ENCODE measurements around the gene MYH16. TPM values are rescaled to one million over a fixed set of nuclear protein-coding genes. Genes with fewer than 3 reads are reported as not detected.
"Not testable (repeated sequence)": the region's sequence is repeated elsewhere in the genome, so short reads cannot be mapped to it uniquely, and the experiment has no call there.

MYH16 gene
- total and polyA plus RNA-seq, 3 donors from 2014 or later = 1.5 to 2.1 (median 2.0) TPM

GRCh38 chr7:99340659-99341058 lies 68.0 kb downstream of the MYH16 start:
- Histone ChIP-seq H3K27me3 (no peaks in the 10 kb centered on the region), H3K4me3 (no peak overlapping the region), H3K4me1 (no peaks in the 10 kb centered on the region), H3K9me3 (no peaks in the 10 kb centered on the region), H3K27ac (peak overlapping the region; percentile 33 to 79), H3K36me3 (ENCODE audit: low read depth, missing control alignments) (no peaks in the 10 kb centered on the region)
- no peak for DNase-seq
- no peak for TF ChIP-seq POLR2A (IDR thresholded peaks at IDR 0.05)
- TF ChIP-seq CTCF (IDR thresholded peaks at IDR 0.05) = no peak
- 61 to 75% methylated on average over 3 of the region's 3 CpGs for WGBS, 2 donors
- intact Hi-C loops (cut with DNase I; ENCODE audit: low total_unique reads) = no loop called here

GRCh38 chr7:99344061-99344647 lies 71.5 kb downstream of the MYH16 start:
- Histone ChIP-seq H3K27ac (no peak overlapping the region), H3K4me3 (no peak overlapping the region), H3K4me1 (no peaks in the 10 kb centered on the region), H3K27me3 (no peaks in the 10 kb centered on the region), H3K36me3 (ENCODE audit: low read depth, missing control alignments) (no peaks in the 10 kb centered on the region), H3K9me3 (no peaks in the 10 kb centered on the region)
- WGBS, 2 donors = 94 to 95% methylated on average over 13 of the region's 13 CpGs
- DNase-seq = no peak
- intact Hi-C loops (cut with DNase I; ENCODE audit: low total_unique reads) = no loop called here
- no peak for TF ChIP-seq POLR2A (IDR thresholded peaks at IDR 0.05)
- TF ChIP-seq CTCF (IDR thresholded peaks at IDR 0.05) = no peak

GRCh38 chr7:99350641-99351040 lies 78.0 kb downstream of the MYH16 start:
- DNase-seq; H3K4me3 ChIP-seq; H3K36me3 ChIP-seq (ENCODE audit: low read depth, missing control alignments); H3K27me3 ChIP-seq; H3K27ac ChIP-seq; intact Hi-C loops (cut with DNase I; ENCODE audit: low total_unique reads); H3K4me1 ChIP-seq; H3K9me3 ChIP-seq: not testable (repeated sequence)
- 95 to 97% methylated on average over 3 of the region's 3 CpGs for WGBS, 2 donors

- TF ChIP-seq POLR2A (IDR thresholded peaks at IDR 0.05) (no peak), CTCF (IDR thresholded peaks at IDR 0.05) (no peak)
- Histone ChIP-seq H3K9me3 (no peaks in the 10 kb centered on the region), H3K36me3 (ENCODE audit: low read depth, missing control alignments) (no peaks in the 10 kb centered on the region), H3K27ac (no peak overlapping the region), H3K4me1 (no peaks in the 10 kb centered on the region), H3K4me3 (no peak overlapping the region), H3K27me3 (no peaks in the 10 kb centered on the region)
- intact Hi-C loops (cut with DNase I; ENCODE audit: low total_unique reads) = no loop called here
- WGBS, 2 donors = 93 to 94% methylated on average over 4 to 5 of the region's 5 CpGs
- DNase-seq = no peak
Observed at GRCh38 chr7:99352247-99352646, 79.6 kb downstream of the MYH16 start.

- no peaks in the 10 kb centered on the region for H3K27me3 ChIP-seq
- 91 to 96% methylated on average over 7 of the region's 7 CpGs for WGBS, 2 donors
- DNase-seq = no peak
- no peaks in the 10 kb centered on the region for H3K9me3 ChIP-seq
- H3K36me3 ChIP-seq (ENCODE audit: low read depth, missing control alignments) = no peaks in the 10 kb centered on the region
- H3K4me3 ChIP-seq = no peak overlapping the region
- peaks cover 4% of the 10 kb centered on the region for H3K4me1 ChIP-seq
- no peak overlapping the region for H3K27ac ChIP-seq
- intact Hi-C loops (cut with DNase I; ENCODE audit: low total_unique reads) = no loop called here
- TF ChIP-seq CTCF (IDR thresholded peaks at IDR 0.05) (no peak), POLR2A (IDR thresholded peaks at IDR 0.05) (no peak)
Observed at GRCh38 chr7:99355098-99355497, 82.5 kb downstream of the MYH16 start.

Data from testis (tissue), 3 donors.